Measurements from ENCODE around the gene HNMT. TPM values are rescaled to one million over a fixed set of nuclear protein-coding genes. Genes with fewer than 3 reads are reported as not detected.

Gene HNMT
- total and polyA plus RNA-seq, 2 of the 8 experiments (the other 6 are each of a cell fraction or from before 2014, with no cell fraction given), result 1.6 to 3.6 TPM

DNA sequence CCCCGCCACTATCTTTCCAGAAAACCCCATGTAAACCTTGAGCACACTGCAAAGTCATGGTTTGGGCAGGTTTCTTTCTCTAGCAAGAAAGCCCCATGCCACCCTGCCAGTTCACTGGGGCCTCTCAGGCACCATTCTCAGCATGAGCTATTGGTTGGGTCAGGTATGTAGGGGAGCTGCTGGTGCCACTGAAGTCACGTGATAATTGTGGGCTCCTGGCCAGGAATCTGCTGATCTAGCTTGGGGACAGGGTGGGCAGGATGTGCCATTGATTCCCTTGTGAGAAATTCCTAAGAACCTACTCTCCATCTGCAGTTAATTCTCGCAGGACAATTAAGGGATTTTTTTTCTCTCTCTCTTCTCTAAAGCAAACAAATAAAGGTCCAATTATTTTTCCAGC lies 26.5 kb upstream of the HNMT start (continued):
- no peak for TF ChIP-seq EZH2 (IDR thresholded peaks at IDR 0.05; ENCODE audit: low read depth, low read length, severe bottlenecking)
- no peak for TF ChIP-seq TCF12 (IDR thresholded peaks at IDR 0.05; ENCODE audit: low read depth, low read length)
- no peak for TF ChIP-seq EP300 (IDR thresholded peaks at IDR 0.05; ENCODE audit: borderline replicate concordance in 1 of 2, low read depth in 2 of 2, low read length in 2 of 2)
- TF ChIP-seq NANOG (IDR thresholded peaks at IDR 0.05; ENCODE audit: insufficient read depth, low read depth, low read length, poor library complexity, severe bottlenecking), result no peak
- TF ChIP-seq RBBP5 (IDR thresholded peaks at IDR 0.05; ENCODE audit: borderline replicate concordance, low read depth, low read length), result no peak
